K562 (cell line): ENCODE data around the gene WDCP. TPM values are rescaled to one million over a fixed set of nuclear protein-coding genes. Genes with fewer than 3 reads are reported as not detected.

Experiments
- ELF1 ChIP-seq: fragments of 200-800 bp; sonication (Bioruptor generic); IDR thresholded peaks from 2 replicates; pipeline ENCODE4 v1.6.1; 2016; ENCODE audit warnings: missing genetic modification characterization, missing compliant biosample characterization
- EWSR1 ChIP-seq: fragments of 450-650 bp; IDR thresholded peaks from 2 replicates; pipeline ENCODE4 v1.6.1; 2018; ENCODE audit warnings: borderline replicate concordance, mild to moderate bottlenecking, low read depth, moderate library complexity; ENCODE audit not compliant: partially characterized antibody
- HIVEP1 ChIP-seq: fragments of 250-450 bp; sonication (Bioruptor Pico); IDR thresholded peaks from 2 replicates; pipeline ENCODE4 v1.4.0; 2020; ENCODE audit warnings: mild to moderate bottlenecking
- LCOR ChIP-seq: sonication (generic); formaldehyde crosslinking; IDR thresholded peaks from 2 replicates; pipeline ENCODE4 v1.8.0; 2022; ENCODE audit warnings: mild to moderate bottlenecking, missing genetic modification reagents
- NCOA2 ChIP-seq, 2 experiments: fragments of 450-650 bp; IDR thresholded peaks; 2 replicates each; pipeline ENCODE4 v1.6.1; 2018; ENCODE audit warnings: mild to moderate bottlenecking in 2 of 2, moderate library complexity in 1 of 2; ENCODE audit not compliant: partially characterized antibody in 2 of 2
- PPARD ChIP-seq: fragments of 250-450 bp; sonication (Bioruptor Pico); IDR thresholded peaks from 2 replicates; pipeline ENCODE4 v1.8.0; 2022; ENCODE audit warnings: inconsistent platforms, mild to moderate bottlenecking, moderate library complexity
- PRDM10 ChIP-seq: fragments of 450-650 bp; IDR thresholded peaks from 2 replicates; pipeline ENCODE4 v1.6.1; 2018; ENCODE audit not compliant: partially characterized antibody
- RBM15 ChIP-seq: fragments of 200-400 bp; formaldehyde crosslinking; IDR thresholded peaks from 2 replicates; pipeline ENCODE4 v1.6.1; 2018; ENCODE audit warnings: mild to moderate bottlenecking, low read length, moderate library complexity; ENCODE audit not compliant: insufficient read depth
- RCOR1 ChIP-seq, 2 experiments: IDR thresholded peaks; 2 replicates each; pipeline ENCODE4 v1.6.1; 2012; ENCODE audit warnings: low read depth in 2 of 2, low read length in 2 of 2, borderline replicate concordance in 1 of 2, improper control_type of control experiment in 1 of 2
- SUPT5H ChIP-seq: fragments of 450-650 bp; IDR thresholded peaks from 2 replicates; pipeline ENCODE4 v1.6.1; 2016
- XRCC3 ChIP-seq: fragments of 450-650 bp; IDR thresholded peaks from 2 replicates; pipeline ENCODE4 v1.6.1; 2017; ENCODE audit warnings: mild to moderate bottlenecking, moderate library complexity
- ZBTB7A ChIP-seq: IDR thresholded peaks from 2 replicates; pipeline ENCODE4 v1.6.1; 2011; ENCODE audit warnings: low read depth, mild to moderate bottlenecking, low read length, moderate library complexity, borderline replicate concordance; ENCODE audit not compliant: control insufficient read depth
- ZNF165 ChIP-seq: fragments of 250-450 bp; sonication (Bioruptor Pico); IDR thresholded peaks from 2 replicates; pipeline ENCODE4 v1.4.0; 2020; ENCODE audit warnings: borderline replicate concordance
- ZNF311 ChIP-seq: fragments of 250-450 bp; sonication (Bioruptor Pico); IDR thresholded peaks from 2 replicates; pipeline ENCODE4 v1.4.0; 2020; ENCODE audit warnings: mild to moderate bottlenecking, moderate library complexity
- ZNF384 ChIP-seq: IDR thresholded peaks from 2 replicates; pipeline ENCODE4 v1.6.1; 2012; ENCODE audit warnings: low read depth, low read length, improper control_type of control experiment
- ZNF436 ChIP-seq: fragments of 250-450, 450-650 bp; sonication (Bioruptor Pico); formaldehyde crosslinking; IDR thresholded peaks from 2 replicates; pipeline ENCODE4 v1.7.0; 2020; ENCODE audit warnings: mild to moderate bottlenecking
- polyA plus RNA-seq, 8 experiments: library from polyadenylated mRNA; depleted of rRNA in 4 of 8; stranded (reverse) in 5 of 8; unstranded in 3 of 8; fragments of >200 nt; fragmentation: Nextera tagmentation in 2 of 8; fragmentation: Illumina TruSeq in 1 of 8; extraction: Ambion mirVana in 2 of 8; extraction: Trizol in 1 of 8; gene quantifications; 2 replicates each; pipeline versions ENCODE4 v1.2.1 to v1.2.3, GENCODE V29; 2011 to 2014; ENCODE audit warnings: inconsistent platforms in 1 of 8, missing spikeins in 1 of 8
- total RNA-seq, 7 experiments: library from RNA; depleted of rRNA in 6 of 7; stranded (reverse); fragments of >200 nt in 6 of 7; fragmentation: Illumina TruSeq in 2 of 7; extraction: Trizol in 2 of 7; gene quantifications; 2 replicates each; pipeline versions ENCODE4 v1.2.1 to v1.2.3, GENCODE V29; 2011 to 2021; ENCODE audit warnings: low replicate concordance in 1 of 7
- TF ChIP-seq, protein P1 (sequence below): fragments of 250-450 bp; sonication (Bioruptor Pico); IDR thresholded peaks from 2 replicates; pipeline ENCODE4 v1.4.0; 2020; ENCODE audit warnings: borderline replicate concordance
- TF ChIP-seq, protein P2 (sequence below): fragments of 450-650 bp; formaldehyde crosslinking; IDR thresholded peaks from 2 replicates; pipeline ENCODE4 v1.4.0; 2020; ENCODE audit warnings: mild to moderate bottlenecking, moderate library complexity
- TF ChIP-seq, protein P3 (sequence below), 2 experiments: IDR thresholded peaks; 2 replicates each; pipeline ENCODE4 v1.6.1; 2011; ENCODE audit warnings: borderline replicate concordance in 1 of 2, control low read depth in 1 of 2, low read depth in 1 of 2, low read length in 1 of 2, mild to moderate bottlenecking in 1 of 2, mixed read lengths in 1 of 2, moderate library complexity in 1 of 2; ENCODE audit not compliant: insufficient read depth in 1 of 2, insufficient read length in 1 of 2, poor library complexity in 1 of 2, severe bottlenecking in 1 of 2; ENCODE audit errors: extremely low read depth in 1 of 2

The WDCP gene
- total and polyA plus RNA-seq, 9 of the 15 experiments (the other 6 are each of a cell fraction or from before 2014, with no cell fraction given): 10.1 to 41.4 (median 21.8) TPM

DNA sequence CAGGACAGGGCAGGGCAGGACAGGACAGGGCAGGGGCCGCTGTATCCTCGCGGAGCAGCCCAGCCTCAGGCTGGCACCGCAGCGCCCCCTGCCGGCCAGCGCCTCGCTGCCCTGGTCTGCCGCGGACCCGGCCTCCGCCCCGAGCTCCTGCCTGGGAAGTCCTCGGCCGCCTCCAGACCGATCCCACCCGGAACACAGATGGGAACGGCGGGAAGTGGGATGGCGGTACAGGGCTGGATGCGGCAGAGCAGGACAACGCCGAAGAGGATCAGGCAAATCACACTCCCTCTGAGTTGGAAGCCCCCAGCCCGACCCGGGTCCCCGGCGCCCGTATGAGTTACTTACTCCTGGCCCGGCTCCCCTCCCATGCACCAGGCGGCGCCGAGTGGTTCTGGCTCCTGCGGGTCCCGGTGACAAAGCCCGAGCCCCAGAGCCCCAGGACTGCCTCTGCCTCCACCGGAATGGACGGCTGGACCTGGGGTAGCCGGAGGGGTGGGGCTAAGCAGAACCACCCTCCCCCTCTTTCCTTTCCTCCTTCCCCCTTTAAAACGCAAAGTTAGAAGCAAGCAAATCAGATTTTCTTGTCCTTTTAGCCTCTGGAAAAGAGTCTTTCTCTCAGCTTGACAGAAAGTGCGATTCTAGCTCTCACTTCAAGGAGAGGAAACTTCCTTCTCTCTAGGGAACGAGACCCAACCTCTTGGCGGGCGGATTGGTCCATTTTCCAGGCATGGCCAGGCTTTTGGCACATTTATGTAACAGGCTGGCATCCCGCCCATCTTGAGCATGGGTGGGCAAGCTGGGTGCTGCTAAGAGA is 37.4 kb upstream of the WDCP start, which contains the start of gene TP53I3 (continued):
- TF ChIP-seq HIVEP1 (CRISPR knock-in tag) (no peak), PRDM10 (peak; percentile 96), PPARD (CRISPR knock-in tag) (no peak), ZNF436 (CRISPR knock-in tag) (no peak), ZNF165 (CRISPR knock-in tag) (no peak), ZNF384 (no peak), ZNF311 (CRISPR knock-in tag) (no peak), ELF1 (peak; percentile 34; the same call in 1 of the 2 replicates), SUPT5H (peak; percentile 77), LCOR (no peak; the same call in 1 of the 2 replicates), RBM15 (no peak), NCOA2 (IDR thresholded peaks at IDR 0.05; ENCODE audit: partially characterized antibody in 2 of 2) (no peak), RCOR1 (IDR thresholded peaks at IDR 0.05; ENCODE audit: borderline replicate concordance in 1 of 2, low read depth in 2 of 2, low read length in 2 of 2) (peak in 1 of 2 experiments; percentile 45; a peak in 1 of 4 replicates), XRCC3 (no peak), ZBTB7A (peak; percentile 91), EWSR1 (no peak)
- TF ChIP-seq, protein P1, sequence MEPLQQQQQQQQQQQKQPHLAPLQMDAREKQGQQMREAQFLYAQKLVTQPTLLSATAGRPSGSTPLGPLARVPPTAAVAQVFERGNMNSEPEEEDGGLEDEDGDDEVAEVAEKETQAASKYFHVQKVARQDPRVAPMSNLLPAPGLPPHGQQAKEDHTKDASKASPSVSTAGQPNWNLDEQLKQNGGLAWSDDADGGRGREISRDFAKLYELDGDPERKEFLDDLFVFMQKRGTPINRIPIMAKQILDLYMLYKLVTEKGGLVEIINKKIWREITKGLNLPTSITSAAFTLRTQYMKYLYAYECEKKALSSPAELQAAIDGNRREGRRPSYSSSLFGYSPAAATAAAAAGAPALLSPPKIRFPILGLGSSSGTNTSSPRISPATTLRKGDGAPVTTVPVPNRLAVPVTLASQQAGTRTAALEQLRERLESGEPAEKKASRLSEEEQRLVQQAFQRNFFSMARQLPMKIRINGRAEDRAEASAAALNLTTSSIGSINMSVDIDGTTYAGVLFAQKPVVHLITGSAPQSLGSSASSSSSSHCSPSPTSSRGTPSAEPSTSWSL (CRISPR knock-in tag): no peak
- TF ChIP-seq, protein P2, sequence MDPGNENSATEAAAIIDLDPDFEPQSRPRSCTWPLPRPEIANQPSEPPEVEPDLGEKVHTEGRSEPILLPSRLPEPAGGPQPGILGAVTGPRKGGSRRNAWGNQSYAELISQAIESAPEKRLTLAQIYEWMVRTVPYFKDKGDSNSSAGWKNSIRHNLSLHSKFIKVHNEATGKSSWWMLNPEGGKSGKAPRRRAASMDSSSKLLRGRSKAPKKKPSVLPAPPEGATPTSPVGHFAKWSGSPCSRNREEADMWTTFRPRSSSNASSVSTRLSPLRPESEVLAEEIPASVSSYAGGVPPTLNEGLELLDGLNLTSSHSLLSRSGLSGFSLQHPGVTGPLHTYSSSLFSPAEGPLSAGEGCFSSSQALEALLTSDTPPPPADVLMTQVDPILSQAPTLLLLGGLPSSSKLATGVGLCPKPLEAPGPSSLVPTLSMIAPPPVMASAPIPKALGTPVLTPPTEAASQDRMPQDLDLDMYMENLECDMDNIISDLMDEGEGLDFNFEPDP (CRISPR knock-in tag): 0 out of 2 replicates have a peak, but pooled peaks have one; percentile 27
- TF ChIP-seq, protein P3, sequence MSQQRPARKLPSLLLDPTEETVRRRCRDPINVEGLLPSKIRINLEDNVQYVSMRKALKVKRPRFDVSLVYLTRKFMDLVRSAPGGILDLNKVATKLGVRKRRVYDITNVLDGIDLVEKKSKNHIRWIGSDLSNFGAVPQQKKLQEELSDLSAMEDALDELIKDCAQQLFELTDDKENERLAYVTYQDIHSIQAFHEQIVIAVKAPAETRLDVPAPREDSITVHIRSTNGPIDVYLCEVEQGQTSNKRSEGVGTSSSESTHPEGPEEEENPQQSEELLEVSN (IDR thresholded peaks at IDR 0.05; ENCODE audit: borderline replicate concordance in 1 of 2, extremely low read depth in 1 of 2, insufficient read depth in 1 of 2, insufficient read length in 1 of 2, low read depth in 1 of 2, low read length in 1 of 2, poor library complexity in 1 of 2, severe bottlenecking in 1 of 2): peak in 1 of 2 experiments; percentile 11
